PFSK-1 (cell line): ENCODE data around the gene DUSP8.

Experiments used
- FOXP2 ChIP-seq: optimal IDR thresholded peaks from 2 replicates; pipeline ENCODE3; 2011; ENCODE audit warnings: borderline replicate concordance, control low read depth, inconsistent platforms; ENCODE audit not compliant: insufficient read depth; ENCODE audit errors: extremely low read length, extremely low read depth
- POLR2AphosphoS5 ChIP-seq: IDR thresholded peaks from 2 replicates; pipeline ENCODE4 v1.6.1; 2012; ENCODE audit warnings: low read depth, mild to moderate bottlenecking, control low read depth, low read length, moderate library complexity
- REST ChIP-seq, 2 experiments: IDR thresholded peaks; 2 replicates each; pipeline versions ENCODE4 v1.6.1 to v1.8.0; 2011 to 2012; ENCODE audit warnings: low read depth in 2 of 2, low read length in 2 of 2, control low read depth in 1 of 2, inconsistent platforms in 1 of 2, mild to moderate bottlenecking in 1 of 2, moderate library complexity in 1 of 2; ENCODE audit not compliant: insufficient read depth in 1 of 2
- SIN3A ChIP-seq: IDR thresholded peaks from 2 replicates; pipeline ENCODE4 v1.6.1; 2012; ENCODE audit warnings: mild to moderate bottlenecking, low read length, moderate library complexity, borderline replicate concordance; ENCODE audit not compliant: insufficient read depth
- TAF1 ChIP-seq: IDR thresholded peaks from 2 replicates; pipeline ENCODE4 v1.6.1; 2012; ENCODE audit warnings: low read length, control low read depth, borderline replicate concordance; ENCODE audit not compliant: insufficient read depth

GRCh38 chr11:1576825-1577224 is 4.8 kb upstream of the DUSP8 start:
- TF ChIP-seq POLR2AphosphoS5, result no peak
- no peak for TF ChIP-seq REST (IDR thresholded peaks at IDR 0.05; ENCODE audit: insufficient read depth in 1 of 2, low read depth in 2 of 2, low read length in 2 of 2)
- TF ChIP-seq FOXP2, result no peak
- no peak for TF ChIP-seq TAF1
- no peak for TF ChIP-seq SIN3A
